ENCODE data around the gene TBC1D22A. TPM values are rescaled to one million over a fixed set of nuclear protein-coding genes. Genes with fewer than 3 reads are reported as not detected.

TBC1D22A gene
- polyA plus RNA-seq, 1 experiment = 19.8 TPM

DNA sequence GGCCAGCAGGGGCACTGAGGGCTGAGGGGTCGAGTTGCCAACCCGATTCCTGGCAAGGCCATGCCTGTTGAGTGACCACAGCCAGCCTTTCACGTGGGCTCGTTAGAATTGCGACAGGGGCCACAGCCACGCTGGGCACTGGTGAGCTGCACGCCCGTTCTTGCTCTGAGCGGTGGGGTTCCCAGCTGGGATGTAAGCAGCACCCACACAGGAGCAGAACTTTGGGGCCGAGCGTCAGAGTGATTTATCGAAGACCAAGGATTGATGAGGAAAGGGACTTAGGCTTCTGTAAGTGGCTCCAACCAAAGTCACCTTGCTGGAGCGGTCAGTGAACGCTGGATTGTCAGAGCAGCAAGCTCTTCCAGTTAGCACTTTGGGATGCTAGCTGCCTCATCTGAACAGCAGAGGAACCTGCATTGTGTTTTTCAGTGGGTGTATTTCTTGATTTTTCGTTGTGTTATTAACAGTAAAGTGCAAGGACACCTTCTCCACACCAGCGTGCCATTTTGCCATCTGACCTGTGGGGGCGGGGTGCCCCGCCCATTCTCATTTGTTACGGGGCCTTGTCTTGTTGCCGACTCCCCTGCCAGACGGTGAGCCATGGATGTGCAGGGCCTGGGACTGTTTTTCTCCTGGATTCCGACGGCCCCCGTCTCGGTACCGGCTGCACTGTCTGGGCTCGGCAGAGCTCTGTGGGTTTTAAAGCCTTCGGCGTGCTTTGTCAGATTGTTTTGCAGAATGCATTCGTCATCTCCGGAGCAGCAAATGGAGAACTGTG lies 202.5 kb downstream of the TBC1D22A start:
- DNase-seq (ENCODE audit: low read depth, low spot score) = no peak
- CTCF ChIA-PET = no interaction called here

DNA sequence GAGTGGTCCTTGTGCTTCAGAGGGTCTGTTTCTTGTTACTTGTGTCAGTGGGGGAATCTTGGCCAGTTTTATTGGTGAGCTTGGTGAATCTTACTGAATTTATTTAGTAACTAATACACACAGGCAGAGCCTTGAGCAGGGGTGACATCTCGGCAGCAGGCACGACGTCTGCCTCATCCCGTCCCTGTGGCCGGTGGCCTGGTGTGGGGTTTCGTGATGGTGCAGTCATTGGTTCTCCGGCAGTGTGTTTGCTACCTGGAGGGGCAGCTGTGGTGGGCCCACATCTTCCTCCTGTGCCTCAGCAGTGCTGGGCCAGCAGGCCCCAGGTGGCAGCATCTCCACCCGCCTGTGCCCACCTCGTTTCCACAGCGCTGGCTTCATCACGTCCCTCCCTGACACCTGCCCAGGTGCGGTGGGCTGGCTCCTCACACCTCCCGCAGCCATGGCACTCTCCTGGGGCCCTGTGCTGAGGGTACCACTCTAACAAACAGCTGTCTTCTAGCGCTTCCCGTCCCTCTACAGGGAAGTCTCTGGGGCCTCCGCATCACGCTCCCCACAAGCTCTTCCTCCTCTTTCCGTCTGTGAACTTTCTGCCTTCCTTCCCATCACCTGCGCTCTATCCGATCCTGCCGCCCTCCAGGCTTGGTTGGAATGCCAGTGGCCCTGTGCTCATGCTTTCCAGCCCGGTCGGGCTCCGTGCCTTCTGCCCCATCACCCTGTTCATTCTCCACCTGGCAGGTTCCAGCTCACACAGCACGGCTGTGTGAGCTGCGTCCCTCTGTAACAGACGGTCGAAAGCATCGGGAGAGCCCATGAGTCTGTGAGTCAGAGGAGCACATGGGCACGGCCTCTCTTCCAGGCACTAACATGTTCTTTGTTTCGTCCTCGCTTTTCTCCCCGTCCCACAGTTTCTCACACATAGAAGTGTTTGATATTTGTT lies 203.4 kb downstream of the TBC1D22A start:
- CTCF ChIA-PET = no interaction called here
- Histone ChIP-seq H3K27me3 (ENCODE audit: control insufficient read depth, insufficient read depth, low read length) (no peaks in the 10 kb centered on the region), H3K9me3 (ENCODE audit: control insufficient read depth, insufficient read depth, low read length) (no peaks in the 10 kb centered on the region; the same call in 1 of the 2 replicates), H3K4me3 (ENCODE audit: low read depth, low read length) (no peak overlapping the region), H3K27ac (ENCODE audit: low read depth, low read length) (no peak overlapping the region)
- no peak for DNase-seq (ENCODE audit: low read depth, low spot score)
- POLR2A ChIA-PET = no interaction called here
- TF ChIP-seq, protein P1, sequence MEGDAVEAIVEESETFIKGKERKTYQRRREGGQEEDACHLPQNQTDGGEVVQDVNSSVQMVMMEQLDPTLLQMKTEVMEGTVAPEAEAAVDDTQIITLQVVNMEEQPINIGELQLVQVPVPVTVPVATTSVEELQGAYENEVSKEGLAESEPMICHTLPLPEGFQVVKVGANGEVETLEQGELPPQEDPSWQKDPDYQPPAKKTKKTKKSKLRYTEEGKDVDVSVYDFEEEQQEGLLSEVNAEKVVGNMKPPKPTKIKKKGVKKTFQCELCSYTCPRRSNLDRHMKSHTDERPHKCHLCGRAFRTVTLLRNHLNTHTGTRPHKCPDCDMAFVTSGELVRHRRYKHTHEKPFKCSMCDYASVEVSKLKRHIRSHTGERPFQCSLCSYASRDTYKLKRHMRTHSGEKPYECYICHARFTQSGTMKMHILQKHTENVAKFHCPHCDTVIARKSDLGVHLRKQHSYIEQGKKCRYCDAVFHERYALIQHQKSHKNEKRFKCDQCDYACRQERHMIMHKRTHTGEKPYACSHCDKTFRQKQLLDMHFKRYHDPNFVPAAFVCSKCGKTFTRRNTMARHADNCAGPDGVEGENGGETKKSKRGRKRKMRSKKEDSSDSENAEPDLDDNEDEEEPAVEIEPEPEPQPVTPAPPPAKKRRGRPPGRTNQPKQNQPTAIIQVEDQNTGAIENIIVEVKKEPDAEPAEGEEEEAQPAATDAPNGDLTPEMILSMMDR (IDR thresholded peaks at IDR 0.05; ENCODE audit: low read depth, low read length) = no peak

More for the DNA sequence above, 202.5 kb downstream of the TBC1D22A start:
- POLR2A ChIA-PET = interaction anchor here (0.5 kb wide), 1 partner anchor 86 kb away, joined by 5 read pairs; no protein-coding TSS in a partner anchor
- H3K9me3 ChIP-seq (ENCODE audit: control insufficient read depth, insufficient read depth, low read length) = no peaks in the 10 kb centered on the region; the same call in 1 of the 2 replicates
- H3K4me3 ChIP-seq (ENCODE audit: low read depth, low read length) = no peak overlapping the region
- TF ChIP-seq, protein P1 (IDR thresholded peaks at IDR 0.05; ENCODE audit: low read depth, low read length) = no peak
- no peaks in the 10 kb centered on the region for H3K27me3 ChIP-seq (ENCODE audit: control insufficient read depth, insufficient read depth, low read length)
- no peak overlapping the region for H3K27ac ChIP-seq (ENCODE audit: low read depth, low read length)

DNA sequence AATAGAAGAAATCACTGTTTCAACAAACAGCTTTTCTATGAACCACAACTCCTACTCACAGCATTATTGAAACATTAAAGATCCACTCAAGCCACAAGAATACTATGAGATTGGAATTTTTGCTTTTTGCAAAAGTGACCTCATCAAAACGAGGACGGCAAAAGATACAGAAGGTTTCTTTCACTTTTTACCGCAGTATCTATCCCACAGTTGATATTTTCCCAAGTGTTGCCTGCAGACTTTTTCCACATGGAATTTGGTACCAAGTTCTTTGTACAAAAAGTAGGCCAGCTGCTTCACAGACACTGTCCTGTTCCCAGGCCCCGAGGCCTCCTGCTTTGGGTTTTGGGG lies 204.0 kb downstream of the TBC1D22A start:
- Histone ChIP-seq H3K27ac (ENCODE audit: low read depth, low read length) (no peak overlapping the region), H3K9me3 (ENCODE audit: control insufficient read depth, insufficient read depth, low read length) (no peaks in the 10 kb centered on the region; the same call in 1 of the 2 replicates), H3K27me3 (ENCODE audit: control insufficient read depth, insufficient read depth, low read length) (no peaks in the 10 kb centered on the region), H3K4me3 (ENCODE audit: low read depth, low read length) (no peak overlapping the region)
- TF ChIP-seq, protein P1 (IDR thresholded peaks at IDR 0.05; ENCODE audit: low read depth, low read length) = no peak
- no peak for DNase-seq (ENCODE audit: low read depth, low spot score)
- CTCF ChIA-PET = no interaction called here
- POLR2A ChIA-PET = no interaction called here

DNA sequence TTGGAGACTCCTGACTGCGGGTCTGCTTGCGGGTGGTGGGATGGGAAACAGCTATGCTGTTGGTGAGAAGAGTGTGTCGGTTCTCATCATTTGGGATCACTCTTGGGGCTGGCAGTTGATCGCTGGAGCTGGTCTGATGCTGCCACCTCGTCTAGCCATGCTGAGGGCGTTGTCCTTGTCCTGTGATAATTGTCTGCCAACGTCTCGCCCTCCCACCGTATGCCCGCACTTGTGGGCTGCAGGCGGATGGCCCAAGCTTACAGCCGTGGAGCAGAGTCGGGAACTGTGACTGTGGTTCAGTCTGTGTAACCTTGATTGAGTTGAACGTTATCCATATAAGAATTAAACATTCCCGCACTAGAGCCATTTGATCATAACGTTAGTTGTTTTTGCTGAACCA lies 204.4 kb downstream of the TBC1D22A start:
- H3K27ac ChIP-seq (ENCODE audit: low read depth, low read length) = no peak overlapping the region
- CTCF ChIA-PET = no interaction called here
- no peak overlapping the region for H3K4me3 ChIP-seq (ENCODE audit: low read depth, low read length)
- no peaks in the 10 kb centered on the region; the same call in 1 of the 2 replicates for H3K9me3 ChIP-seq (ENCODE audit: control insufficient read depth, insufficient read depth, low read length)
- POLR2A ChIA-PET = no interaction called here
- H3K27me3 ChIP-seq (ENCODE audit: control insufficient read depth, insufficient read depth, low read length) = no peaks in the 10 kb centered on the region
- DNase-seq (ENCODE audit: low read depth, low spot score) = no peak
- TF ChIP-seq, protein P1 (IDR thresholded peaks at IDR 0.05; ENCODE audit: low read depth, low read length) = no peak

Measured in AG04450 (cell line).